OCI-LY1 (cell line): ENCODE measurements around the gene SH3BP4.

Experiments used
- H2AFZ ChIP-seq: fragments of 200-600 bp; sonication (generic), shearing (Covaris generic); 2 replicates; pipeline ENCODE4 v1.6.0; 2014; ENCODE audit warnings: antibody characterized with exemption, mild to moderate bottlenecking, low read length
- H3F3A ChIP-seq: fragments of 200-600 bp; sonication (generic), shearing (Covaris generic); 2 replicates; pipeline ENCODE4 v1.6.0; 2014; ENCODE audit warnings: mild to moderate bottlenecking, antibody characterized with exemption, low read length, moderate library complexity; ENCODE audit not compliant: insufficient read depth
- H3K27ac ChIP-seq: fragments of 200-600 bp; sonication (generic); 2 replicates; pipeline ENCODE4 v1.5.1; 2014; ENCODE audit warnings: low read length, mixed run types, mild to moderate bottlenecking, low read depth; ENCODE audit not compliant: poor library complexity, severe bottlenecking
- H3K27me3 ChIP-seq: fragments of 200-600 bp; sonication (generic); 2 replicates; pipeline ENCODE4 v1.6.0; 2014; ENCODE audit warnings: antibody characterized with exemption, mild to moderate bottlenecking, low read length, moderate library complexity; ENCODE audit not compliant: insufficient read depth
- H3K36me3 ChIP-seq: fragments of 200-600 bp; sonication (generic); 2 replicates; pipeline ENCODE4 v1.6.1; 2014; ENCODE audit warnings: mild to moderate bottlenecking, antibody characterized with exemption, low read length, moderate library complexity, mixed read lengths; ENCODE audit not compliant: insufficient read depth
- H3K4me1 ChIP-seq: fragments of 200-600 bp; sonication (generic); 2 replicates; pipeline ENCODE4 v1.5.1; 2014; ENCODE audit warnings: mild to moderate bottlenecking, low read length, moderate library complexity; ENCODE audit not compliant: insufficient read depth, severe bottlenecking
- H3K4me2 ChIP-seq: fragments of 200-600 bp; sonication (generic), shearing (Covaris generic); 2 replicates; pipeline ENCODE4 v1.6.1; 2014; ENCODE audit warnings: low read length
- H3K4me3 ChIP-seq: fragments of 200-600 bp; sonication (generic); 2 replicates; pipeline ENCODE4 v1.5.1; 2014; ENCODE audit warnings: low read length, low read depth, mild to moderate bottlenecking, mixed read lengths; ENCODE audit not compliant: poor library complexity, severe bottlenecking
- H3K79me2 ChIP-seq: fragments of 200-600 bp; shearing (Covaris generic); 2 replicates; pipeline ENCODE4 v1.6.1; 2016; ENCODE audit warnings: mixed run types, low read length, mixed read lengths; ENCODE audit not compliant: insufficient read depth
- H3K9ac ChIP-seq: fragments of 200-600 bp; sonication (generic), shearing (Covaris generic); 2 replicates; pipeline ENCODE4 v1.6.1; 2014; ENCODE audit warnings: mild to moderate bottlenecking, low read length, mixed read lengths
- H3K9me2 ChIP-seq: fragments of 200-600 bp; sonication (generic), shearing (Covaris generic); 2 replicates; pipeline ENCODE4 v1.6.1; 2014; ENCODE audit warnings: low read depth, mild to moderate bottlenecking, low read length, mixed read lengths
- H3K9me3 ChIP-seq: fragments of 200-600 bp; shearing (Covaris generic); 2 replicates; pipeline ENCODE4 v1.6.1; 2014; ENCODE audit warnings: low read length, mixed read lengths
- H4K20me1 ChIP-seq: fragments of 200-600 bp; sonication (generic), shearing (Covaris generic); 2 replicates; pipeline ENCODE4 v1.6.0; 2016; ENCODE audit warnings: mild to moderate bottlenecking, low read length; ENCODE audit not compliant: insufficient read depth
- EZH2 ChIP-seq: fragments of 200-600 bp; sonication (generic), shearing (Covaris generic); IDR thresholded peaks from 2 replicates; pipeline ENCODE4 v1.8.0; 2017; ENCODE audit warnings: borderline replicate concordance, mixed run types, mild to moderate bottlenecking, antibody characterized with exemption, low read length, moderate library complexity, mixed read lengths
- TF ChIP-seq, protein P1 (sequence below): fragments of 200-600 bp; sonication (generic), shearing (Covaris generic); IDR thresholded peaks from 2 replicates; pipeline ENCODE4 v1.5.1; 2017; ENCODE audit warnings: mild to moderate bottlenecking, antibody characterized with exemption, low read length, moderate library complexity, mixed read lengths

The SH3BP4 gene

DNA sequence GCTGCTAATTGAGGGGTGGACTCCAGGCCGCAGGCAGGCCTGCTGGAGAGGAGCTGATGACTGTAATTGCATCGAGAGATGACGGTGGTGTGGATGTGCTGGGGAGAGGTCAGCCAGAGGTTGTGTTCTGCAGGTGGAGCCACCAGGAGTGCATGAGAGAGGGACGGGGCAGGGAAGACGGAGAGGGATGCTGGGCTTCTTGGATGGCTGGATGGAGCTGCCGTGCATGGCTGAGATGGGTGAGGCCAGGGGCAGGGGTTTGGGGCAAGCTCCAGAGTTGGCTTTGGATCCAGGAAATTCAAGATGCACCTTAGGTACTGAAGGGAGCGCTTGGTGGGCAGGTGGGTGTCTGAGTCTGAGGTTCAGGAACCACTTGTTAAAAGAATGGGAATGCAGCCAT is 77.2 kb downstream of the SH3BP4 start:
- H4K20me1 ChIP-seq = no peaks in the 10 kb centered on the region
- H3K79me2 ChIP-seq = no peaks in the 10 kb centered on the region
- H3K4me2 ChIP-seq = no peak overlapping the region
- no peak overlapping the region for H2AFZ ChIP-seq
- H3K4me3 ChIP-seq = no peak overlapping the region
- H3K27me3 ChIP-seq = no peaks in the 10 kb centered on the region; the same call in 1 of the 2 replicates
- no peaks in the 10 kb centered on the region for H3F3A ChIP-seq
- no peaks in the 10 kb centered on the region for H3K9me3 ChIP-seq
- TF ChIP-seq EZH2 = no peak
- TF ChIP-seq, protein P1, sequence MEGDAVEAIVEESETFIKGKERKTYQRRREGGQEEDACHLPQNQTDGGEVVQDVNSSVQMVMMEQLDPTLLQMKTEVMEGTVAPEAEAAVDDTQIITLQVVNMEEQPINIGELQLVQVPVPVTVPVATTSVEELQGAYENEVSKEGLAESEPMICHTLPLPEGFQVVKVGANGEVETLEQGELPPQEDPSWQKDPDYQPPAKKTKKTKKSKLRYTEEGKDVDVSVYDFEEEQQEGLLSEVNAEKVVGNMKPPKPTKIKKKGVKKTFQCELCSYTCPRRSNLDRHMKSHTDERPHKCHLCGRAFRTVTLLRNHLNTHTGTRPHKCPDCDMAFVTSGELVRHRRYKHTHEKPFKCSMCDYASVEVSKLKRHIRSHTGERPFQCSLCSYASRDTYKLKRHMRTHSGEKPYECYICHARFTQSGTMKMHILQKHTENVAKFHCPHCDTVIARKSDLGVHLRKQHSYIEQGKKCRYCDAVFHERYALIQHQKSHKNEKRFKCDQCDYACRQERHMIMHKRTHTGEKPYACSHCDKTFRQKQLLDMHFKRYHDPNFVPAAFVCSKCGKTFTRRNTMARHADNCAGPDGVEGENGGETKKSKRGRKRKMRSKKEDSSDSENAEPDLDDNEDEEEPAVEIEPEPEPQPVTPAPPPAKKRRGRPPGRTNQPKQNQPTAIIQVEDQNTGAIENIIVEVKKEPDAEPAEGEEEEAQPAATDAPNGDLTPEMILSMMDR = no peak
- no peaks in the 10 kb centered on the region for H3K9me2 ChIP-seq
- no peaks in the 10 kb centered on the region for H3K36me3 ChIP-seq
- no peak overlapping the region for H3K27ac ChIP-seq
- H3K9ac ChIP-seq = no peak overlapping the region
- H3K4me1 ChIP-seq = no peaks in the 10 kb centered on the region

DNA sequence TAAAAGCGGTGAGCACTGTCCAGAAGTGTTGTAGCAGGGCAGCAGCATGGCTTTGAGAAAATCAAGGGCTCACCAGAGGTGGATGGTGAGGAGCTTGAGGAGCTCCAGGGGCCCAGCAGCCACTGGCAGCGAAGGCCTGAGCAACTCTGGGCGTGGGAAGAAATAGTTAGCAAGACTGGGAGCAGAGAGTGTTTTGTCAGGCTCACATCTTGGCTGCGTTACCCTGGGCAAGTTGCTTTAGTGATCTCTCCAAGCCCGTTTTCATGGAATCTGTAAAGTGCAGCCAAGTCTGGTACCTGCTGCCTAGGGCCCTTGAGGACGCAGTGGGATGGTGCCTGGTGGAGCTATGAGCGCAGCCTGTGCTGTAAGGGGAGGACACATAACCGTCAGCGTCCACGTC is 78.3 kb downstream of the SH3BP4 start:
- Histone ChIP-seq H3K9me3 (no peaks in the 10 kb centered on the region), H3K27ac (no peak overlapping the region), H4K20me1 (no peaks in the 10 kb centered on the region), H3K4me3 (no peak overlapping the region), H3K79me2 (no peaks in the 10 kb centered on the region), H2AFZ (no peak overlapping the region), H3K4me2 (no peak overlapping the region), H3K36me3 (no peaks in the 10 kb centered on the region), H3K4me1 (no peaks in the 10 kb centered on the region), H3K27me3 (peaks cover 4% of the 10 kb centered on the region; the same call in 1 of the 2 replicates), H3K9ac (no peak overlapping the region), H3K9me2 (no peaks in the 10 kb centered on the region), H3F3A (no peaks in the 10 kb centered on the region)
- TF ChIP-seq EZH2 = no peak

DNA sequence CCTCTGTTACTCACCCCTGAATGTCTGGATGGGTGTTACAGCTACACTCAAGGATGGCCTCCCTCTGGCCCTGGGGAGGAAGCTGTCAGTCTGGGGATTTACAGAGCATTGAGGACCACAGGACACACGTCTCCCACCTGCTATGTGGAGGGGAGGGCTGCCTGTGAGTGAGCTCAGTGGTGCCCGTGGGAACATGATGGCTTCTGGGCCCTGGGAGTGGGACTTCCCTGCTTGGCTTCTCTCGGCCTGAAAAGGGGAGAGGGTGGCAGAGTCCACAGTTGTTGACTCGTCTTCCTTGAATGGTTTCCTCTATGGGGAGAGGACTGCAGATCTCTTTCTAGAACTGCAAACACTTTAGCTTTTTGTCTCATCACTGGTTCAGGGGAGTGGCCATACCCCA is 79.1 kb downstream of the SH3BP4 start:
- Histone ChIP-seq H3K4me3 (no peak overlapping the region), H3K27me3 (peaks cover 4% of the 10 kb centered on the region; the same call in 1 of the 2 replicates), H3K4me1 (no peaks in the 10 kb centered on the region), H2AFZ (no peak overlapping the region), H3K9me3 (no peaks in the 10 kb centered on the region), H3K9ac (no peak overlapping the region), H3K36me3 (no peaks in the 10 kb centered on the region), H3K9me2 (no peaks in the 10 kb centered on the region), H3K4me2 (no peak overlapping the region), H4K20me1 (no peaks in the 10 kb centered on the region), H3K79me2 (no peaks in the 10 kb centered on the region), H3K27ac (no peak overlapping the region), H3F3A (no peaks in the 10 kb centered on the region)
- TF ChIP-seq, protein P1 = no peak
- no peak for TF ChIP-seq EZH2

DNA sequence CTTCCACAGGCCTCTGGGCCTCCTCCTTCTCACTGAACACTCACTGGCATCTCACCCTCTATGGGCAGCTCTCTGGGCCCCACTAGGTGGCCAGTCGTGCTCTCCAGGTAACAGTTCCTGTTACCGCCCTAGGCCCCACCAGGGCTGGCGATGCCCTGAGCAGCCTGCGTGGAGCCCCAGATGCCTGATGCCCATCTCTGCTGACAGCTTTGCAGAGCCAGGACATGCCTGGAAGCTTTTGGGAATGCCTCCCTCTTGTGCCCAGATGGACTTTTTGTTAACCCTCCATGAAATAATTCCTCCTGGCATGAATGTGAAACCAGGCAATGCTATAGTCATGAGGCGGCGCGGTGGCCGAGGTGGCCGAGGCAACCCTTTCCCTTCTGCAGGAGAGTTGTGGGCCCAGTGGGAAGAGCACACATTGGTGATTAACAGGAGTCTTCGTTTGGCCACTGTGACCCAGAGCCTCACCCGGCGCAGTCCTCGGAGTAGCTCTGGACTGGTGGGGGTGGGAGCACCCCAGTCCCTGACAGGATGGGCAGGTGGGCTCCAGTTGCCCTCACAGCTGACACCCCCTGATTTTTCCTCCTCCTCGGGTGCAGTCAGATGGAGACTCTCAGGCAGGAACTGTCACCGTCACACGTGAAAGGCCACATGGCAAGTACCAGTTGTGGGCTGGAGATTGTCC is 80.0 kb downstream of the SH3BP4 start:
- Histone ChIP-seq H3K9me3 (no peaks in the 10 kb centered on the region), H3K27me3 (peaks cover 4% of the 10 kb centered on the region; the same call in 1 of the 2 replicates), H3F3A (no peaks in the 10 kb centered on the region), H3K4me3 (no peak overlapping the region), H3K36me3 (no peaks in the 10 kb centered on the region), H3K27ac (no peak overlapping the region), H3K4me2 (no peak overlapping the region), H3K4me1 (no peaks in the 10 kb centered on the region), H3K9me2 (no peaks in the 10 kb centered on the region), H4K20me1 (no peaks in the 10 kb centered on the region), H2AFZ (no peak overlapping the region), H3K9ac (no peak overlapping the region), H3K79me2 (no peaks in the 10 kb centered on the region)
- TF ChIP-seq, protein P1 = no peak
- TF ChIP-seq EZH2 = no peak
